Fibroblast of skin of right quadriceps (primary cell): Measurements from ENCODE around the gene MORN3.
"Not testable (repeated sequence)": the region's sequence is repeated elsewhere in the genome, so short reads cannot be mapped to it uniquely, and the experiment has no call there.

Experiments
- DNase-seq: peaks from one replicate; pipeline ENCODE4 v3.0.0-alpha.2; 2013

Gene MORN3

GRCh38 chr12:121669521-121669900 lies at the start of gene MORN3:
Gene MORN3, minus strand, starts transcription at chr12:121669654. Its CDS starts 171 bp downstream, at chr12:121669483.
- DNase-seq, result no peak

- DNase-seq, result no peak
These were observed 49.3 kb upstream of the MORN3 start for GRCh38 chr12:121718653-121719239.

- peak; percentile 82 for DNase-seq
These were observed 47.7 kb upstream of the MORN3 start for GRCh38 chr12:121717041-121717699.

GRCh38 chr12:121715862-121716435 lies 46.5 kb upstream of the MORN3 start:
- DNase-seq, result no peak

- not testable (repeated sequence) for DNase-seq
These were observed 45.6 kb upstream of the MORN3 start for GRCh38 chr12:121715055-121715454.

GRCh38 chr12:121713793-121714192 lies 44.3 kb upstream of the MORN3 start:
- no peak for DNase-seq

GRCh38 chr12:121713257-121713777 lies 43.9 kb upstream of the MORN3 start:
- DNase-seq, result no peak

- peak; percentile 71 for DNase-seq
These were observed 43.2 kb upstream of the MORN3 start, which contains the start of gene TMEM120B for GRCh38 chr12:121712461-121713256. Gene TMEM120B, plus strand, starts transcription at chr12:121712752. Its CDS starts 144 bp downstream, at chr12:121712896.

- no peak for DNase-seq
These were observed 42.7 kb upstream of the MORN3 start for GRCh38 chr12:121712190-121712460.

GRCh38 chr12:121711361-121712189 lies 42.1 kb upstream of the MORN3 start:
- DNase-seq, result no peak

- peak; percentile 78 for DNase-seq
These were observed 40.1 kb upstream of the MORN3 start for GRCh38 chr12:121709478-121709961.

GRCh38 chr12:121709064-121709424 lies 39.6 kb upstream of the MORN3 start:
- DNase-seq, result not testable (repeated sequence)

GRCh38 chr12:121708313-121709063 lies 39.0 kb upstream of the MORN3 start:
- no peak for DNase-seq

GRCh38 chr12:121705514-121705913 lies 36.1 kb upstream of the MORN3 start:
- no peak for DNase-seq

- no peak for DNase-seq
These were observed 33.5 kb upstream of the MORN3 start for GRCh38 chr12:121702944-121703343.

- no peak for DNase-seq
These were observed 32.3 kb upstream of the MORN3 start for GRCh38 chr12:121701667-121702277.

GRCh38 chr12:121697861-121698260 lies 28.4 kb upstream of the MORN3 start:
- DNase-seq, result not testable (repeated sequence)

- DNase-seq, result peak; percentile 42
These were observed 27.7 kb upstream of the MORN3 start for GRCh38 chr12:121697093-121697698.

- no peak for DNase-seq
These were observed 23.8 kb upstream of the MORN3 start for GRCh38 chr12:121693155-121693687.

- DNase-seq, result not testable (repeated sequence)
These were observed 23.3 kb upstream of the MORN3 start for GRCh38 chr12:121692744-121693143.
